DOHH2 (cell line): ENCODE results near the gene KIAA1671.

Source experiments
- H3F3A ChIP-seq: fragments of 200-600 bp; sonication (generic), shearing (Covaris generic); 2 replicates; pipeline ENCODE4 v1.6.0; 2016; ENCODE audit warnings: antibody characterized with exemption, mild to moderate bottlenecking; ENCODE audit not compliant: control insufficient read depth, insufficient read depth
- H3K27ac ChIP-seq: fragments of 200-600 bp; sonication (generic); 2 replicates; pipeline ENCODE4 v1.5.1; 2014; ENCODE audit warnings: low read depth, mild to moderate bottlenecking, low read length, moderate library complexity
- H3K27me3 ChIP-seq: fragments of 200-600 bp; sonication (generic); 2 replicates; pipeline ENCODE4 v1.6.1; 2014; ENCODE audit warnings: mild to moderate bottlenecking, low read length, mixed read lengths; ENCODE audit not compliant: control insufficient read depth
- H3K36me3 ChIP-seq: fragments of 200-600 bp; sonication (generic); 2 replicates; pipeline ENCODE4 v1.6.1; 2014; ENCODE audit warnings: mild to moderate bottlenecking, low read length, moderate library complexity, mixed read lengths; ENCODE audit not compliant: control insufficient read depth
- H3K4me1 ChIP-seq: fragments of 200-600 bp; sonication (generic); 2 replicates; pipeline ENCODE4 v1.6.1; 2014; ENCODE audit warnings: mild to moderate bottlenecking, low read length, mixed read lengths; ENCODE audit not compliant: control insufficient read depth
- H3K4me2 ChIP-seq: fragments of 200-600 bp; sonication (generic); 2 replicates; pipeline ENCODE4 v1.6.0; 2014; ENCODE audit warnings: mild to moderate bottlenecking, low read length, moderate library complexity
- H3K4me3 ChIP-seq: fragments of 200-600 bp; sonication (generic); 2 replicates; pipeline ENCODE4 v1.5.1; 2014; ENCODE audit warnings: mild to moderate bottlenecking, low read length, mixed read lengths
- H3K79me2 ChIP-seq: fragments of 200-600 bp; sonication (generic); 2 replicates; pipeline ENCODE4 v1.6.1; 2014; ENCODE audit warnings: mild to moderate bottlenecking, low read length, mixed read lengths; ENCODE audit not compliant: control insufficient read depth
- H3K9me2 ChIP-seq: fragments of 200-600 bp; sonication (generic); replicated peaks from 2 replicates; pipeline ENCODE4 v1.6.1; 2014; ENCODE audit warnings: mild to moderate bottlenecking, low read length, mixed read lengths; ENCODE audit not compliant: control insufficient read depth
- H3K9me3 ChIP-seq: fragments of 200-600 bp; sonication (generic); 2 replicates; pipeline ENCODE4 v1.6.1; 2014; ENCODE audit warnings: antibody characterized with exemption, low read length, mixed read lengths; ENCODE audit not compliant: control insufficient read depth, insufficient read depth
- H4K20me1 ChIP-seq: fragments of 200-600 bp; sonication (generic); 2 replicates; pipeline ENCODE4 v1.6.0; 2014; ENCODE audit warnings: low read depth, mild to moderate bottlenecking, antibody characterized with exemption, low read length, moderate library complexity; ENCODE audit not compliant: control insufficient read depth, insufficient read depth
- CTCF ChIP-seq: fragments of 200-600 bp; sonication (generic); IDR thresholded peaks from one replicate; pipeline ENCODE4 v1.5.1; 2014; ENCODE audit warnings: antibody characterized with exemption, mild to moderate bottlenecking, low read depth, low read length; ENCODE audit not compliant: poor library complexity, severe bottlenecking
- EZH2phosphoT487 ChIP-seq: fragments of 200-600 bp; sonication (generic); IDR thresholded peaks from 2 replicates; pipeline ENCODE4 v1.6.1; 2017; ENCODE audit warnings: borderline replicate concordance, mild to moderate bottlenecking, antibody characterized with exemption, low read length, moderate library complexity, mixed read lengths

Gene KIAA1671

GRCh38 chr22:25146307-25146706 is 193.8 kb downstream of the KIAA1671 start:
- Histone ChIP-seq H3K4me2 (no peak overlapping the region), H3K9me3 (no peaks in the 10 kb centered on the region), H3K27me3 (no peaks in the 10 kb centered on the region), H4K20me1 (no peaks in the 10 kb centered on the region), H3K9me2 (no peaks in the 10 kb centered on the region), H3K4me1 (no peaks in the 10 kb centered on the region), H3K79me2 (no peaks in the 10 kb centered on the region), H3K36me3 (no peaks in the 10 kb centered on the region), H3F3A (no peaks in the 10 kb centered on the region), H3K27ac (no peak overlapping the region), H3K4me3 (no peak overlapping the region)
- TF ChIP-seq CTCF (no peak), EZH2phosphoT487 (no peak)

- Histone ChIP-seq H3K27me3 (no peaks in the 10 kb centered on the region), H3K4me2 (no peak overlapping the region), H3K36me3 (no peaks in the 10 kb centered on the region), H3F3A (no peaks in the 10 kb centered on the region), H3K4me1 (no peaks in the 10 kb centered on the region), H3K79me2 (no peaks in the 10 kb centered on the region), H3K9me2 (no peaks in the 10 kb centered on the region), H3K4me3 (no peak overlapping the region), H3K27ac (no peak overlapping the region), H4K20me1 (no peaks in the 10 kb centered on the region), H3K9me3 (no peaks in the 10 kb centered on the region)
- TF ChIP-seq CTCF (no peak), EZH2phosphoT487 (no peak)
These were observed 194.6 kb downstream of the KIAA1671 start for GRCh38 chr22:25146906-25147641.

GRCh38 chr22:25147642-25147928 is 195.1 kb downstream of the KIAA1671 start:
- no peaks in the 10 kb centered on the region for H3K27me3 ChIP-seq
- no peak overlapping the region for H3K4me2 ChIP-seq
- no peak overlapping the region for H3K4me3 ChIP-seq
- TF ChIP-seq EZH2phosphoT487, result no peak
- no peak for TF ChIP-seq CTCF
- H3K9me3 ChIP-seq, result no peaks in the 10 kb centered on the region
- H3K27ac ChIP-seq, result no peak overlapping the region
- no peaks in the 10 kb centered on the region for H3K9me2 ChIP-seq
- no peaks in the 10 kb centered on the region for H3F3A ChIP-seq
- H4K20me1 ChIP-seq, result no peaks in the 10 kb centered on the region
- H3K79me2 ChIP-seq, result no peaks in the 10 kb centered on the region
- H3K4me1 ChIP-seq, result no peaks in the 10 kb centered on the region
- H3K36me3 ChIP-seq, result no peaks in the 10 kb centered on the region
